Tibial nerve (tissue), 4 donors: ENCODE data around the gene VPREB3.

ENCODE experiments used
- EP300 ChIP-seq, 2 donors: sonication (generic); formaldehyde crosslinking; IDR thresholded peaks; one replicate each; pipeline ENCODE4 v1.6.1; 2017; ENCODE audit warnings: antibody characterized with exemption in 2 of 2, mild to moderate bottlenecking in 1 of 2
- POLR2A ChIP-seq, 2 donors: fragments of 450-650 bp; IDR thresholded peaks; one replicate each; pipeline ENCODE4 v1.6.1; 2017; ENCODE audit warnings: antibody characterized with exemption in 2 of 2, mild to moderate bottlenecking in 2 of 2, moderate library complexity in 2 of 2
- TF ChIP-seq, protein P1 (sequence below), 5 experiments: fragments of 200-600 bp in 3 of 5; fragments of 450-650 bp in 2 of 5; sonication (generic) in 3 of 5; IDR thresholded peaks; one replicate each; pipeline ENCODE4 v1.5.1; 2016 to 2019; ENCODE audit warnings: antibody characterized with exemption in 5 of 5, mild to moderate bottlenecking in 3 of 5, moderate library complexity in 2 of 5

DNA sequence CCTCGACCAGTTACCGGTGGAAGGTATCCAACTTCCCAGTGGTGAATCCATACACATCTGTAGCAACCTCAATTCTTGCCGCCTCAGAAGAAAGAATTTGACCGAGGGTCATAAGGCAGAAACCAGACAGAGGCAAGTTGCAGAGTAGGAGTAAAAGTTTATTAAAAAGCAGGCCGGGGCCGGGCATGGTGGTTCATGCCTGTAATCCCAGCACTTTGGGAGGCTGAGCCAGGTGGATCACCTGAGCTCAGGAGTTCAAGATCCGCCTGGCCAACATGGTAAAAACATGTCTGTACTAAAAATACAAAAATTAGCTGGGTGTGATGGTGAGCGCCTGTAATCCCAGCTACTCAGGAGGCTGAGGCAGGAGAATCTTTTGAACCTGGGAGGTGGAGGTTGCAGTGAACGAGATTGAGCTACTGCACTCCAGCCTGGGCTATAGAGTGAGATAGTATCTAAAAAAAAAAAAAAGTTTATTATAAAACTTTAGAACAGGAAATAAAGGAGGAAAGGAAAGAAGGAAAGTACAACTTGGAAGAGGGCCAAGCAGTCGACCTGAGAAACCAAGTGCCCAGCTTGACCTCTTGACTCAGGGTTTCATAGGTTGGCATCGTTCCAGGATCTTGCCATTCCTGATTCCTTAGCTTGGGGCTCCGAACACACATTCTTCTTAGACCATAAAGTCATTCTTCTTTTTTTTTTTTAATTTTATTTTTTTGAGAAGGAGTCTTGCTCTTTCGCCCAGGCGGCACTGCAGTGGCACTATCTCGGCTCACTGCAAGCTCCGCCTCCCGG lies 35.7 kb downstream of the VPREB3 start:
- TF ChIP-seq, protein P1, sequence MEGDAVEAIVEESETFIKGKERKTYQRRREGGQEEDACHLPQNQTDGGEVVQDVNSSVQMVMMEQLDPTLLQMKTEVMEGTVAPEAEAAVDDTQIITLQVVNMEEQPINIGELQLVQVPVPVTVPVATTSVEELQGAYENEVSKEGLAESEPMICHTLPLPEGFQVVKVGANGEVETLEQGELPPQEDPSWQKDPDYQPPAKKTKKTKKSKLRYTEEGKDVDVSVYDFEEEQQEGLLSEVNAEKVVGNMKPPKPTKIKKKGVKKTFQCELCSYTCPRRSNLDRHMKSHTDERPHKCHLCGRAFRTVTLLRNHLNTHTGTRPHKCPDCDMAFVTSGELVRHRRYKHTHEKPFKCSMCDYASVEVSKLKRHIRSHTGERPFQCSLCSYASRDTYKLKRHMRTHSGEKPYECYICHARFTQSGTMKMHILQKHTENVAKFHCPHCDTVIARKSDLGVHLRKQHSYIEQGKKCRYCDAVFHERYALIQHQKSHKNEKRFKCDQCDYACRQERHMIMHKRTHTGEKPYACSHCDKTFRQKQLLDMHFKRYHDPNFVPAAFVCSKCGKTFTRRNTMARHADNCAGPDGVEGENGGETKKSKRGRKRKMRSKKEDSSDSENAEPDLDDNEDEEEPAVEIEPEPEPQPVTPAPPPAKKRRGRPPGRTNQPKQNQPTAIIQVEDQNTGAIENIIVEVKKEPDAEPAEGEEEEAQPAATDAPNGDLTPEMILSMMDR (IDR thresholded peaks at IDR 0.05), result no peak
- TF ChIP-seq POLR2A (IDR thresholded peaks at IDR 0.05) (no peak), EP300 (IDR thresholded peaks at IDR 0.05) (no peak)
